Dedifferentiated amniotic fluid mesenchymal stem cell (primary cell): ENCODE data around the gene KCNMA1.

Experiments used
- DNase-seq: peaks from one replicate; pipeline ENCODE4 v3.0.0-alpha.2; 2016; ENCODE audit errors: extremely low spot score

Gene KCNMA1

DNA sequence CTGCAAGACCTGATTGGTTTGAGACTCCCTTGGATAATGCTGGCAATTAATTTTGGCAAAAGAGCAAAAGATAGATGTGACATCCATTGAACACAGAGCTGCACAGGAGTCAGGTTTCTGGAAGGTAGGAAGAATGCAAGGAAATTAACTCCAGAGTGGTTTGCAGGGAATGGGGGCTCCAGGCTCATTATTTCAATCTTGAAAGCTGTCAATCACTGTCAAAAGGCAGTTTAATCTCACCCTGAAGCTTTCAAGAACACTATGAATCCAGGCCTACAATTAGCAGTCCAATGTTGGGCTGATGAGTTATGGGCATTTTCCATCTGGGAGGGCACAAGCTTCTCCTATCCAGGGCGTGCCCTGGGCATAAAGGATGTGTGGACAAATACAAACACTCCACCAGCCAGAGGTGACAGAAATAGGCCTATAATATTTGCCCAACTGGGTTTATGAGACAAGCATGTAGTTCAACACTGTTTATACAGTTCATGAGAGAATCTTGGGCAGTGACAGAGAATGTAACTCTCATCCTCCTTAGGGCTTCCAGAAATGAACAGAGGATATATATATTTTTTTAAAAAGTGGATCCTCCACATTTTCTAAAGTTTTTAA is 80.5 kb downstream of the KCNMA1 start:
- DNase-seq: no peak

DNA sequence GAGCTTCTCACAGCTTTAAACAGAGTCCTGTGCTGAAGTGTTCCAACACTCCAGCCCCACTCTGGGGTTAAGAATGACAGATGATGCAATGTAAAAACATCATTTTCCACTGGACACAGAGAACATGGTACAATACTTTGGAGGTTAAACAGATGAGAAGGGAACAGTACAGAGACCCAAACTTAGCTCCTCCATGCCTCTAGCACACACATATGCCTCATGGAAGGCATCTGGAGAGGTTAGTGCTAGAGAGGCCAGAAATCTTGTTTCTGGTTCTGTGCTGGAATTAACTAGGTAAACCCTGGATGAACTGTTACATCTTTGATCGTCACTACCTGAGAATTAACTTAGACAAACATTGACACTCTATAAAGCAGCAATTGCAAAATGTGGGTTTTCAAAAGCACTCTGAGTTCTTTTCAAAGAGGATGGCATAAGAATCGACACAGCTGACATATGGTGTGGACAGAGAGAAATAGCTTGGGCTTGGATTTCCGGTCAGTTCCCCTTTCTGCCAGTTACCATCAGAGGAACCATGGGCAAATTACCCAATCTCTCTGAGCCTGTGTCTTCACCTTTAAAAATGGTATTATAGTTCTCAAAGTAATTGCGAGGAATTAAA is 81.9 kb downstream of the KCNMA1 start:
- DNase-seq: peak; percentile 80

- no peak for DNase-seq
These were observed 82.6 kb downstream of the KCNMA1 start for GRCh38 chr10:77554996-77555397.

- no peak for DNase-seq
These were observed 83.6 kb downstream of the KCNMA1 start for GRCh38 chr10:77553966-77554365.

DNA sequence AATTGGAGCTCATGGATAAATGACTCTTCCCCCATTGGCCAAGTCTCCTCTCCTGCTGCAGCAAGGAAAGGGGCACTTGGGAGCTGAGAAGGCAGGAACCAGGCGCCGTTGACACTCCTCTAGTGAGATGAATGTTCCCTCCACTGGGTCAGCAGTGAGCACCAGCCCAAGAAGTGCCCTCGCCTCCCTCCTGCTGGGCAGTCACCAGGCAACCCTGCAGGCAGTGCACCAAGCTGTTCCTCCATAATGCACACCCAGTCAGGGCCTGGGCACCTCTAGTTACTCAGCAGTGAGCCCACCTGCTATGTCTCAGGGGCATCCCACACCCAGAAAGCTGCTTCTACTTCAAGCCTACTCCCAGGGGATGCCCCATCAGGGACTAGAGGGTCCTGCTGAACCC is 84.3 kb downstream of the KCNMA1 start:
- DNase-seq: no peak

- no peak for DNase-seq
These were observed 85.4 kb downstream of the KCNMA1 start for GRCh38 chr10:77552252-77552651.

DNA sequence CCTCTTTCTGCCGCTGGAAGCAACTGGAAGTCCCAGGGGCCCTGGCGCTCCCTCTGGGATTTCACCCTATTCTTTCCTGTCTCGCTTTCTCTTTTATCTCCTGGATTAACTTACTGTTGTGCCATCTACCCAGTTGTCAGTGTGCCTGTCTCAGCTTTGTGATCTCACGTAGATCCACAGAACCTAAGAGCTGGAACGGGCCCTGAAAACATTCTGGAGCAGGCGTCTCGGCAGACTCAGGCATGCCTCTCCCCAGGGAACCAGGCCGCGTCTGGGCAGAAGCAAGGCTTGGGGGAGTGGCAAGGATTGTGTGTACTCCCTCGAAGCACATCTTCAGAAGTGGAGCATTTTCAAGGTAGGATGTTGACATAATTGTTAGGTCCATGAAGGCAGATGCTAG is 87.2 kb downstream of the KCNMA1 start:
- no peak for DNase-seq

GRCh38 chr10:77548671-77549070 is 88.9 kb downstream of the KCNMA1 start:
- no peak for DNase-seq

- no peak for DNase-seq
These were observed 89.5 kb downstream of the KCNMA1 start for GRCh38 chr10:77548157-77548556.

DNA sequence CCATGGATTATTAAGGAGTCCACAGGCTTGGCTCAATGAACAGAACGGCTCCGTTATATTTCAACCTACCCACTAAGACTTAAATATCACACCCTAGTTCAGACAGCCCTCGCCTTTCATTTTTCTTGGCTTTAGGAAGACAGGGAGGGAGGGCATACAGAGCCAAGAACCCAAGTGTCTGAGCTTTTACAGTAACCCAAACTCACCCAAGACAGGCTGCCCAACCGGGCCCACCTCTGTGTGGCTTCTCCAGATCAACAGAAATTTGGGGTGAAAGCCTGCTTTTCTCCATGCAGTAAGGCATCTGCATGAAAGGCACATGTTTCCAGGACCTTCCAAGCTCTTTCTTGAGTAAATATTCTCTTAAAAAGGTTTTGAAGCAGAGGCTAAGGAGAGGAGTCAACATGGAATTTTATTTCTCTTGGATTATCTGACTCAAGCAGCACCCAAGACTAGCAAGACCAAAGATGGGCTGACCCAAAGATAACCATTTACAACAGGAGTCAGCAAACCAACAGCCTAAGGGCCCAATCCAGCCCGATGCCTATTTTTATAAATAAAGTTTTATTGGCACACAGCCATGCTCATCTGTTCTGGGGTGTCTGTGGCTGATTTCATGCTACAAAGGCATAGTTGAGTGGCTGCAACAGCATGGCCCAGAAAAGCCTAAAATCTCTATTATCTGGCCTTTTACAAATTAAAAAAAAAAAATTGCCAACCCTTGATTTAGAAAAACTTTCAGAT is 90.1 kb downstream of the KCNMA1 start:
- DNase-seq: no peak

DNA sequence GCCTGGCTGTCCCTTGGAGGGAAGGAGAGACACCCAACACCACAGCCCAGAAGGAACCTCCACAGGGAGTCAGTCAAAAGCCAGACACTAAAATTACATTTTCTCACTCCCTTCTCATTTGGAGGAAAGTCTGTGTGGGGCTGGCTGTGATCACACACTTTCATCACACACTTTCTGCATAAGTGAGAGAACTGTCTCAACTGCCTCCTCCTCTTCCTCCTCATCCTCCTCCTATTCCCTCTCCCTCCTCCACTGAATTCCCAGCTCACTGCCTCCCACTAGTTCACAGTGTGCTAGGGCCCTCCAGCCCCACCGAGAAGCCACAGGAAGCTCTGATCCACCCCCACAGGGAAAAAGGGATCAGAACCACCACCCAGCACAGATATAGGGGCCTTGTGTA is 91.6 kb downstream of the KCNMA1 start:
- DNase-seq: no peak

DNA sequence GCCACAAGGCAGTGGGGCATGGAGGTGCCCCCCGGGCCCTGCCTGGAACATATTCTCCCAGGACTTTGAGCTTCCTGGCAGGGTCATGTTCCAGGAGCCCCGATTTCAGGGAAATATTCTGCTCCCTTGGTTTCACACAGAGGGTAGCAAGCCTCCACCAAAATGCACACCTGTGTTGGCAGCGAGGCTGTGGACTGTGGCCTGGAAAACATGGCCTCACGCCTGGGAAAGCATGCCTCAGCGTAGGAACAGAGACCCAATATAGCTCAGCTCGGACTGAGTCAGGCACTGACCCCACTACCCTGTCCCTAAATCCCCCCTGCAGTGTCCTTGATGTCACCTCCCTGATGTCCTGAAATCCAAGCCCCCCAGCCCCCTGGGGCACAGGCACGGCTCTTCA is 92.0 kb downstream of the KCNMA1 start:
- no peak for DNase-seq

GRCh38 chr10:77544617-77545016 is 93.0 kb downstream of the KCNMA1 start:
- DNase-seq: no peak

- DNase-seq: no peak
These were observed 94.8 kb downstream of the KCNMA1 start for GRCh38 chr10:77542710-77543259.

DNA sequence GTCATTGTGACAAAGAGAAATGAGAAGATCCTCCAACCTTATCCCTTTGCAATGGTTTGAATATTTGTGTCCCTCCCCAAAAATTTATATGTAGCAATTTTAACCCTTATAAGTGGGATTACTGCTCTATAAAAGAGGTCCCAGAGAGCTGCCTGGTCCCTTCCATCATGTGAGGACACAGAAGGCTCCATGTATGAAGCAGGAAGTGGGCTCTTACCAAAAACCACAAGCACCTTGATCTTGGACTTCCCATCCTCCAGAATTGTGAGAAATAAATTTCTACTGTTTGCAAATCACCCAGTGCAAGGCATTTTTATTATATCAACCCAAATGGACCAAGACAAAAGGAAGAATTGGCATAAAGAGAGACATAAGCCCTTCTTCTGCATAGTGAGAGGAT is 95.7 kb downstream of the KCNMA1 start:
- DNase-seq: no peak

GRCh38 chr10:77541247-77541646 is 96.4 kb downstream of the KCNMA1 start:
- no peak for DNase-seq

DNA sequence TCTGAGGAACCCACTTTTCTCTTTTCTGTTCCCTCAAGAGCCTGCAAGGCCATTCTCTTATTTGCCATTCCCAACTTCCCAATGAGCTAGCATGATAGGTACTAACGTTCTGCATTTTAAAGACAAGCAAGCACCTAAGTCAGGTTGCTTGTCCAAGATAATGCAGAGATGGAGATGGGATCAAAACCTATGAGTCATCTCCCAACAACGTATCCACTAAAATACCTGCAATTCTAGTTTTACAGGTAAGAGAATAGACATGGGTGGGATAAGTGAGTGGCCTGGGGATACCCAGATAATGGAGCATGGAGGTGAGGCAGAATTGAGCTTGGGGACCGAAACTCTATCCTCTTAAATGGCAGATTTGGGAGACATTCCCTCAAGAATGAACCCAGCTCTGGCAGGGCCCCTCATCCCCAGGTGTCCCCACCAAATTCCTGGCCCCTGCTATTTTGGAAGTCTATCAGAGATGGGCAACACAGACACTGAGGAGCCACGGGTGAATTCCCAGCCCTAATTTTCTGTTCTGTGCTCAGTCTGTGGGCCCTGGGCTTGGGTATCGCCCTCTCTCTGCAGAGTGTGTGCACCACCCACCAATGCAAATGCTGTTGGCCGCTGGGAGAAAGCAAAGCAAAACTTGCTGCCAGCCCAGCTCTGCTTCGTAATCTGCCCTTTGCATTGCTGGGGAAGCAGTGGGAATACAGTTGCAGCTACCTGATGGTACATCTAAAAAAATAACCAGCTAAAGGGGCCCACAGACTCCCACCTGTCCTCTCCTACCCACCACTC is 98.3 kb downstream of the KCNMA1 start:
- no peak for DNase-seq

GRCh38 chr10:77537720-77538373 is 99.8 kb downstream of the KCNMA1 start:
- DNase-seq: no peak

- no peak for DNase-seq
These were observed 100.5 kb downstream of the KCNMA1 start for GRCh38 chr10:77537071-77537470.

- DNase-seq: no peak
These were observed 103.7 kb downstream of the KCNMA1 start for GRCh38 chr10:77533887-77534278.

DNA sequence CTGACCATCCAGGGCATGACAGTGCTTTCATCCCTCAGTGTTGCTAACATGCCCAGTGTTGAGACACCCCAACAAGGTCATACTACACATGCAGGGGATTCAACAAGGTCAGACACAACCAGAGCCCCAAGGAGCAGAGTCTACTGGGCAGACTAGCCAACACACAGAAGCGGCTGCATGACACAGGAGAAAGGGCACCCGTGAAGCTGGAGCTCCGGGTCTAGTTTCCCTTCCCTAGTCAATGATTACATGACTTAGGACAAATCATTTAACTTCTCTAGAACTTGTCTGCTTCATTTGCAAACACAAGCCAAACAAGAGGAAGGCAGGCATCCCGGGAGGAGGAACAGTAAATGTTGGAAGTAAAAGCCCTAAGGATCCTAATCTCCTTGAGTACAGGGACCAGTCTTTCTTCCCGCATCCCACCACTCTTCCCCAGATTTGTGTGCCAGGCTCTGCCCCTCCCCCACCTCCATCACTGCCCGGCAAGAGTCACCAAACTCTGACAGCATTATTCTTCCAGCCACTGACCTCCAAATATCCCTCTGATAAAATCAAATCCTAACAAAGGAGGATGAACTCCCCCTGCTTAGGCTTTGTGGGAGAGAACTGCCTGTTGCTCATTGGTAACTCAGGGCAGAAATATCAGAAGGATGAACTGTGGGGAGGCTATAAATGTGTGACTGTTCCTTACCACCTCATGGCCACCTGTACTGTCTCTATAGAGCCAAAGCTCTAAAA is 104.3 kb downstream of the KCNMA1 start:
- no peak for DNase-seq
